HS-5 (cell line): ENCODE measurements around the gene SEMA7A.
A peak's percentile ranks its signal among the peaks of the same experiment; 100 is the strongest.
"Not testable (repeated sequence)": the region's sequence is repeated elsewhere in the genome, so short reads cannot be mapped to it uniquely, and the experiment has no call there.

Experiments used
- DNase-seq: peaks from one replicate; pipeline ENCODE4 v3.0.0-alpha.2; 2012; ENCODE audit warnings: low read depth

SEMA7A gene

DNA sequence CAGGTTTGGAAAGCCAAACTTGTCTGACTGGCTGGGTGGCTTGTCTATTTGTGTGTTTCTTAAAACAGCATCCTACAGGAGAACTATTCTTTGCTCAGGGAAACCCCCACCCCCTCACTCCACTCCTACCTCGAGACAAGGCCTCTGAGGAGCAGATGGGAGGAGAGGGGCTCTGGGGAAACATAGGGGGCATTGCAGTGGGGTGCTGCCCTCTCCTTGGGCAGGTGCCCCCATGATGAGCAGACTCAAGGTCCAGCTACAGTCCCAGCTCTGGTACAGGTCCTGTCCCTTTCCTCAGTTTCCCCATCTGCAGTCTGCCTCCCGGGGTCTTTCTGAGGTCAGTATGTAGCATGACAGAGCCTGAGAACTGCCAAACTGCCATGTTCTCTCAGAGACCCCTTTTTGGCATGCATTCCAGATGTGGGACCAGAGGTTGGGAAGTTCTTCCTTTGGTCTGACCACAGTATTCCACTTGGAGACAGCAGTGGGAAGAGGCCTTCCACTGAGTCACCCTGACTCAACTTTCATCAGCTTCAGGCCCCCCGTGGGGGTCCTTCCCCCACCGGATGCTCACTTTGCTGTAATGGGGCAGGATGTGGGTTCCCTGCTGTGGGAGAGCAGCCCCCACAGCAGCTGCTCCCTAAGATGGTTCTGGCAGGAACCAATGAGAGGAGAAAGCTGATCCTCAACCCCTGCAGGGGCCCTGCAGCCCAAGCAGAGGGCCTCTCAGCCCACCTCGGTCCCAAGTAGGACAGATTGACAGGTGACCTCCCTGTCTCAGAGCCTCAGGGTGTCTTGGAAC lies 34.0 kb downstream of the SEMA7A start:
- peak; percentile 63 for DNase-seq

DNA sequence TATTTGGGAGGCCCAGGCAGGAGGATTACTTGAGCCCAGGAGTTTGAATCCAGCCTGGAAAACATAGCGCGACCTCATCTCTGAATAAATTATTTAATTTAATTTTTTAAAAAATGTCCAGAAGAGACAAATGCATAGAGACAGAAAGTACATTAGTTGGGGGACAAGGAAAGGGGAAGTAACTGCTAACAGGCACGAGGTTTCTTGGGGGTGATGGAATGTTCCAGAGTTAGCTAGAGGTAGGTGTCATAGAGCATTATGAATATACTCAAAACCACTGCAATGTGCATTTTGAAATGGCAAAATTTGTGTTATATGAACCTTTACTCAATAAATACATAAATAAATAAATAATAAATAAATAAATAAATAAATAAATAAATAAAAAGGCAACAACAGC lies 34.7 kb downstream of the SEMA7A start:
- no peak for DNase-seq

DNA sequence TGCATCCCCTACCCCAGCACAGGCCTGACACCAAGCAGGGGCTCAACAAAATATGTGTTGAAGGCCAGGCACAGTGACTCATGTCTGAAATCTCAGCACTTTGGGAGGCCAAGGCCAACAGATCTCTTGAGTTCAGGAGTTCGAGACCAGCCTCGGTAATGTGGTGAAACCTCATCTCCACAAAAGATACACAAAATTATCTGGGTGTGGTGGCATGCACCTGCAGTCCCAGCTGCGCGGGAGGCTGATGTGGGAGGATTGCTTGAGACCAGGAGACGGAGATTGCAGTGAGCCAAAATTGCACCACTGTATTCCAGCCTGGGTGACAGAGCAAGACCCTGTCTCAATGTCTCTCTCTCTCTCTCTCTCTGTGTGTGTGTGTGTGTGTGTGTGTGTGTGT lies 35.6 kb downstream of the SEMA7A start:
- no peak for DNase-seq

DNA sequence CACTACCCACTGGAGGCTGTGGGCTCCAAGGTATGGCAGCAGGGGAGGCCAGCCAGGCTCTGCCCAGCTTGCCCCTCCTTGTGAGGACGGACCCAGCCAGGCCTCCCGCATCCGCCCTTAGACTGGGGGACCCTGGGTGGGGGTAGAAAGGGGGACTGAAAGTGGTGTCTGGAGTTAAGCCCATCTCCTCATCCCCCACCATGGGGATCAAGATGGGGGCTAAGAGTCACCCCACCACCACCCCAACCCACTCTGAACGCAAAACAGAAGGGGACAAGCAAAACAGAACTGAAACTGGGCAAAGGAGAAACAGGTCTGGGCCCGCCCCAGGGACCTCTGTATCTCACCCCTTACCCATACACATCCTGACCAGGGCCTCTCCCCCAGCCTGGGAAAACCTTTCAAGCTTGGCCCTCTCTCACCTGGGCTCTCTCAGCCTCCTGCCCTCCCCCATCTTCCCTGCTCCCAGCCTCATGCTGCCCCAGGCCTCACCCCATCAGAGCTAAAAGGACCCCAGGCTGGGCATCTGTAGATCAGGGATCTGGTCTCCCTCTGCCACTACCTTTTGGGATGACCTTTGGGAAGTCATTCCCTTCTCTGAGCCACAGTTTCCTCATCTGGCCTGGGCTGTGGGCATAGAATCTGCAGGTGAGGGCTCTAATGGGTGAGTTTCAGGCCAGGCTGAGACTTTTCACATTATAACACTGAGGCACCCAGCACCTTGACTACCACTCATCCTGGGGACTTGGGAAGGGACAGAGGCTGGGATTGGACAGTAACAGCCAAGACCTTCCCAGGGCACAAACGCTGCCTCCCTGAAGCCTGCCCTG lies 36.3 kb downstream of the SEMA7A start:
- DNase-seq = no peak

DNA sequence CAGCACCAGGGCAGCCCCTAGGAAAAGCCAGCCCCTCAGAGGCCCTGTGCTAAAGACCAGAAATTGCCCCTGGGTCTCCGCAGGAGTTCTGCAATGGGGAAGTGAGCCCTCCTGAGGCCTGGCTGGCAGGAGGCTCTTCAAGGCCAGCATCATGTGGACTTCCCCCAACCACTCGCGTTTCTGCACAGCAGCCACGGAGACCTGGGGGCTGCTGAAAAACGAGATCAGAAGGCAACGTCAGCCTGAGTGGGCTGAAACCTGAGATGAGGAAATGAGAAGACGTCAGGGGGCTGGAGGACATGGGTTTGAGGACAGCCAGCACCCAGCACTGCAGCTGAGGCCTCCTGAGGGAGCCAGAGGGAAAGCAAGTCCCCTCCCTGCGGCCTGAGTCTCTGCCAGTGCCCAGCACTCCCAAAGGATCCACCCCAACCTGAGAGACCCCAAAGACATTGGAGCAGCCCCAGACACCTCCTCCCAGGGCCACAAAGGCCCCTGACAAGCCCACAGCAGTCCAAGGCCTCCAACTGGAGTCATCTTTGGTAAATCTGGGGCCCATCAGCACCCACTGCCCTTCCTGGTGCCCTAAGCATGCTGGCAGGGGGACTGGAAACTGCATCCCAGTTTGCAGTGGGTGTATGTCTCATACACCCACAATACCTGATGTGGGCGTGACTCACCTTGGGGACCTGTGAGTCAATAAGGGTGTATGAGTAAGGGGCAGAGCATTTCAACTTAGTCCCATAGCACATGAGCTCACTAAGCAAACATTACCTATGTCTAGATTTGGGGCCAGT lies 37.1 kb downstream of the SEMA7A start:
- DNase-seq = peak; percentile 83

- no peak for DNase-seq
These were observed 37.7 kb downstream of the SEMA7A start for GRCh38 chr15:74396146-74396438.

DNA sequence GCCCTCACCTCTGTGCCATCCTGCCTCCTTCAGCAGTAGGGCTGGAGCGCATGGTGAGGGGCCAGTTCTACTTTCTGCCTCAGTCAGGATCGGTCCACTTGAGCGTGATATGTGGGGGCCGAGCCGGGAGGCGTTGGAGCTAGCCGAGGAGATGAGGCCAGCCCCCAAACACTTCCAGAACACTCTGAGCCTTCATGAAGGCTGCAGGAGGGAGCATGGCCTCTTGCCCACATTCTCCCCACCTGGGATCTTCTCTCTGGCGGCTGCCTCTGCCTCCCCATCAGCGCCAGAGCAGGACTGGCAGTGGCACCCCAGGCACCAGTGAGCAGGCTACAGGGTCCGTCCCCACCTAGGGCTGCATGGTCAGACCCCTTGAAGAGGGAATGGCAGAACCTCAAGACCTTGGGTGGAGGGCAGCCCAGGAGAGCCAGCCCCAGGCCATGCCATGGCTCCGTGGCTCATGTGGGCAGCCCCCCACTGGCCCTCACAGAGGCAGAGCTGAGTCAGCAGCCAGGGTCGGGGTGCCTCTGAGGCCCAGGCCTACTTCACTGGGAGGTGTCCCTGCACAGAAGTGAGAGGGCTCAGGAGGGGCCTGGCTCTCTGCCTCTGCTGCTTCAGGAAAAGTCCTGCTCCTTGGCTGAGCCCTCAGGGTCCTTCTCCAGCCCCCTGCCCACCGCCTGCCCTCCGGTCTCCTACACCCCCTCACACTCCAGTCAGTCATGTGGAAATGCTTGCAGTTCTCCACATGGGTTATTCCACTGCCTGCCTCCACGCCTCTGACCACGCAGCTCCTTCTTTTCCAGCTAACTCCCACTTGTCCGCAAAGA lies 38.2 kb downstream of the SEMA7A start:
- no peak for DNase-seq

DNA sequence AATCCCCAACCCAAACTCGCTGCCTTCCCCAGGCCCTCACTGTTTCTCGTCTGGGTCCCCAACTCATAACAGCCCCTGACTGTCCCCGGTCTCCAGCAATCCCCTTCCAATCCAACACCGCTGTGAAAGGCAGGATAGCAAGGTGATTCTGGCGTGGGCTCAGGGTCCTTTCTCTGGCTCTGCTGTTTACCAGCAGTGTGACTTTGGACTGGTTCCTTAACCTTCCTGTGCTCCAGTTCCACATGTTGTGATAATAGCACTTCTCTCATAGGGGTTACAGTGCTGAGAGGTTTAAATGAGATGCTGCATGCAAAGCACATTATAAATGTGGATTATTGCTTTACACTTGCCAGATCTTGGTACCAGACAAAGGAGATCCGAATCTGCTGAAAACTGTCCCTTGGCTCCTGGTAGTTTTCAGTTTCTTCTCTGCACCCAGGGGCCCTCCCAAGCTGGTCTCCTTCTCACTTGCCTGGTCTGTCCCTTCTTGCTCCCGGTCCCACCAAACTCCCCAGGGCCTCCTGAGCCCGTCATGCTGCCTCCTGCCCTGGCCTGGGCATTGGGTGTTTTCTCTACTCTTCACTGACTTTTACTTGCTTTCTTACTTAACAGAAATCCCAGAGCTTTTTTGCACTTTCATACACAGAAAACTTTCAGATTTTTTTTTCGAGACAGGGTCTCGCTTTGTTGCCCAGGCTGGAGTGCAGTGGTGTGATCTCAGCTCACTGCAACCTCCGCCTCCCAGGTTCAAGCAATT lies 39.5 kb downstream of the SEMA7A start:
- DNase-seq = no peak

DNA sequence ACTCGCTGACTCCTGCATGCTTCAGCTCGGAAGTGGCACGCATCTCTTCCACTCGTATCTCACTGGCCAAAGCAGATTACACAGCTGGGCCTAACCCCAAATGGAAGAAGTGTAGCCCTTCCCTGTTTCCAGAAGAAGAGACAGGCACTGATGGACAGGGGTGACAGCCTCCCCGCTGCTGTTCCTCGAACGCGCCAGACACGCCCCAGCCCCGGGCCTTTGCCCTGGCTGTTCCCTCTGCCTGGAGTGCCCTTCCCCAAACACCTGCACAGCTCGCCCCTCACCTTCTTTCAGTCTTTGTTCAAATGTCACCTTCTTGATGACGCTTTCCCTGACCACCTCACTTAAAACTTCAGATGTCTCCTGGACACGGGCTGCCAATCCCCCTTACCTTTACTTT lies 40.3 kb downstream of the SEMA7A start:
- no peak for DNase-seq

DNA sequence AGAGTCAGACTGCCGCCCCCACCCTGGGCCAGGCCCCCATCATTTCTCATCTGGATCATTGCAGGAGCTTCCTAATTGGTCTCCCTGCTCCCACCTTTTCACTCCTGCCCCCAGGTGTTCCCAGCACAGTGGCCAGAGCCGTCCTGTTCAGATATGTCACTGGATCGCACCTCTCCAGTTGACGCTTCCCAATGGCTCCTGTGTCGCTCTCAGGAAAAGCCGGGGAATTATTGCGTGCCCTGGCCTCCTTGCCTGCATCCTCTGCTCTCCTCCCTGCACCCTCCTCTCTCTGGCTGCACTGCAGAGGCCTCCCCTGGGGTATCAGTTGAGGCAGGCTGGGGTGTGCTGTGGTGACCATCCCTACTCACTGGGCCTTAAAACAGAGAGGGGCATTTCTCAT lies 40.9 kb downstream of the SEMA7A start:
- DNase-seq = no peak

DNA sequence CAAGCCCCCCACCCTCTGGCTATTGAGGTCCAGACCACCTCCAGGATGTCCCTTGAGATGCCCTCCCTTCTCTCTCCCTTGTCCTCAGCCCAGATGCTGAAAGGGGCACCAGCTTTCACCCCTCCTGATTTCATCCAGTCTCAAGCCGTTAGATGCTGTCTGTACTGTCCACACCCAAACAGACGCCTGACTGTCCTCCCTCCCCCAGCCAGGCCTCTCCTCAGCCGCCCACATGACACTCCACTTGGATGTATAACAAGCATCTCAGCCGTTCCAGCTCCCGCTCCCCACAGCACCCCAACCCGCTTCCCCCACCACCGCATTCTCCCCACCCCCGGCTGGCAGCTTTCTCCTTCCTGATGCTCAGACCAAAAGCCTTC lies 41.3 kb downstream of the SEMA7A start:
- DNase-seq = no peak

- DNase-seq = no peak
These were observed 41.9 kb downstream of the SEMA7A start for GRCh38 chr15:74391582-74392450.

GRCh38 chr15:74390647-74391288 lies 43.0 kb downstream of the SEMA7A start:
- DNase-seq = no peak

- DNase-seq = not testable (repeated sequence)
These were observed 43.6 kb downstream of the SEMA7A start for GRCh38 chr15:74390049-74390646.

GRCh38 chr15:74389241-74390048 lies 44.3 kb downstream of the SEMA7A start:
- DNase-seq = no peak

- DNase-seq = no peak
These were observed 45.3 kb downstream of the SEMA7A start for GRCh38 chr15:74388363-74388951.

DNA sequence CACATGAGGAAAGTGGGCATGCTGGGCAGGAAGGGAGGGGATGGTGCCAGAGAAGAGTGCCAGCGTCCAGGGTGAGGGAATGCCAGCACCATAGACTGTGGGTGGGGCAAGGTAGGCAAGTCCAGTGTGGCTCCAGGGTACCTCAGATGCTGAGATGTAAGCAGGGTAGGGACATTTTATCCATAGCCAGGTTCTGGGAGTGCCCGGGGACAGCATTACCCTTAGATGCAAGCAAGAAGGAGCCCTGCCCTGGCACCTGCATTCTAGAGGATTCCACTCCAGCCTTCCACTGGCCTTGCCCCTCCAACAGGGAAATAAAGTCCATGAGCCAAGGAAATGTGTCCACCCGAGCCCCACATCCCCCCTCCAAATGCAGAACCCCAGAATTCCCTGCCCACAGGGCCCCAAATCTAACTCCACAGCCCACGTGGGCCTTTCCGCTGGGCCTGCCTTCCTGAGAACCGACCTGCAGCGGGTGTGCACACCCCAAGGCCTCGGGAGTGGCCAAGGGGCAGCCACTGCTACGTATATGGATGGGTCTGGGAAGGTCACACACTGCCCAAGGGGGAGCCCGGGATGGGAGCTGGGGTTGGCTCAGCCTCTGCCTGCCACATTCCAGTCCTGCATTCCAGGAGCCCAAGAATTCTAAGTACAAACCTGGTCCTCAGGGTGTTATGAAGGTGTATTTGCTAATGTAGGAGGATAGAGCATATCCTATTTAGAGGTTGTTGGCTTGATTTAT lies 46.0 kb downstream of the SEMA7A start:
- no peak for DNase-seq
